ENCODE results near the gene NR6A1.
"Not testable (repeated sequence)": the region's sequence is repeated elsewhere in the genome, so short reads cannot be mapped to it uniquely, and the experiment has no call there.

The NR6A1 gene

GRCh38 chr9:124645274-124645673, 125.8 kb downstream of the NR6A1 start:
- DNase-seq: no peak

DNA sequence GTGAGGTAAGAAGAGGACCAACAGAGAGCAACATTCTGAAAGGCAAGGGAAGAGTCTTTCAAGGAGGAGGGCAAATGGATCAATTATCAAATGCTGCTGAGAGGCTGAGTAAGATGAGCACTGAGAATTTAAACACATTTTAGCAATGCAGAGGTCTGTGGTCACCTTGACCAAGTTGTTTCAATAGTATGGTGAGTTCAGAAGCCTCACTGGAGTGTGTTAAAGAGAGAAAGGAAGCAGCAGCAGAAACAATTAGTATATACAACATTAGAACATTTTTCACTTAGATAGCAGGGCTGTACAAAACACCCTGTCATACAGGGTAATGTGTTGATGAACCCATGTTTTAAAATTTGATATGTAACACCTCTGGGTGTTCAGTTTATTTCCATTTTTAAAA, 131.5 kb downstream of the NR6A1 start:
- DNase-seq: no peak

DNA sequence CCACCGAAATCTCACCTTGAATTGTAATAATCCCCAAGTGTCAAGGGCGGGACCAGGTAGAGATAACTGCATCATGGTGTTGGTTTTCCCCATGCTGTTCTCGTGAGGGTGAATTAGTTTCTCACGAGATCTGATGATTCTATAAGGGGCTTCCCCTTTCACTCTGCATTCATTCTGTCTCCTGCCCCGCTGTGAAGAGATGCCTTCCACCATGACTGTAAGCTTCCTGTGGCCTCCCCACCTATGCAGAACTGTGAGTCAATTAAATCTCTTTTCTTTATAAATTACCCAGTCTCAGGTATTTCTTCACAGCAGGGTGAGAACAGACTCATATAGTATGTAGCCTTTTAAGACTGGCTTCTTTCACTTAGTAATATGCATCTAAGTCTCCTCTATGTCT, 135.8 kb downstream of the NR6A1 start:
- no peak for DNase-seq

- DNase-seq: no peak
These were observed 139.0 kb downstream of the NR6A1 start for GRCh38 chr9:124632077-124632621.

GRCh38 chr9:124631326-124631725, 139.8 kb downstream of the NR6A1 start:
- DNase-seq: no peak

GRCh38 chr9:124629600-124629999, 141.5 kb downstream of the NR6A1 start:
- DNase-seq: no peak

- no peak for DNase-seq
These were observed 142.4 kb downstream of the NR6A1 start for GRCh38 chr9:124628741-124629140.

DNA sequence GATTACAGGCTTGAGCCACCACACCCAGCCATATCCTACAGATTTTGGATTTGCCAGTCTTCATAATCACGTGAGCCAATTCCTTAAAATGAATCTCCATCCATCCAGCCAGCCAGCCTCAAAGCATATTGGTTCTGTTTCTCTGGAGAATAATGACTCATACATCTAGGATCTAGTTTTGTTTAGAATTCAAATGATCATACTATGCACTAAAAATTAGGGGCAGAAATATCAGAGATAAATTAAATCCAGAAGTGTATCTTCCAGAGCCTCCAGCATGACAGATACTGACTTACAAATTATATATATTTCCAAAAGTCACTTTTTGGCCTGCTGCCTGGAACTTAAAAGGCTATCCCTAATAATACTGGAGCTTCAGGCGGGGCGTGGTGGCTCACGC, 144.8 kb downstream of the NR6A1 start:
- no peak for DNase-seq

DNA sequence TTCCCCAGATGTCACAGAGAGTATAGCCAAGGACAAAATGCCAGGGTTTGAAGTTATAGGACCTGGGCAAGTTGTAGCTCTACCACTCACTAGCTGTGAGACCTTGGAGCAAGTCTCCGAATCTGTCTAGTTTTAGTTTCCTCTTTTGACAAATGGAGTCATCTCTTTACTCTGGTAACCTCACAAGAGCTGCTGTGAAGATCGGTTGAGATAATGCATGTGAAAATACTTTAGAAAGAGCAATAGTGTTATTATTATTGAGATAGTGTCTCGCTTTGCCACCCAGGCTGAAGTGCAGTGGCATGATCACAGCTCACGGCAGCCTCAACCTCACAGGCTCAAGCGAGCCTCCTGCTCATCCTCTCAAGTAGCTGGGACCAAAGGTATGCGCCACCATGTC, 146.0 kb downstream of the NR6A1 start:
- DNase-seq: no peak

GRCh38 chr9:124624735-124624992, 146.4 kb downstream of the NR6A1 start:
- no peak for DNase-seq

DNA sequence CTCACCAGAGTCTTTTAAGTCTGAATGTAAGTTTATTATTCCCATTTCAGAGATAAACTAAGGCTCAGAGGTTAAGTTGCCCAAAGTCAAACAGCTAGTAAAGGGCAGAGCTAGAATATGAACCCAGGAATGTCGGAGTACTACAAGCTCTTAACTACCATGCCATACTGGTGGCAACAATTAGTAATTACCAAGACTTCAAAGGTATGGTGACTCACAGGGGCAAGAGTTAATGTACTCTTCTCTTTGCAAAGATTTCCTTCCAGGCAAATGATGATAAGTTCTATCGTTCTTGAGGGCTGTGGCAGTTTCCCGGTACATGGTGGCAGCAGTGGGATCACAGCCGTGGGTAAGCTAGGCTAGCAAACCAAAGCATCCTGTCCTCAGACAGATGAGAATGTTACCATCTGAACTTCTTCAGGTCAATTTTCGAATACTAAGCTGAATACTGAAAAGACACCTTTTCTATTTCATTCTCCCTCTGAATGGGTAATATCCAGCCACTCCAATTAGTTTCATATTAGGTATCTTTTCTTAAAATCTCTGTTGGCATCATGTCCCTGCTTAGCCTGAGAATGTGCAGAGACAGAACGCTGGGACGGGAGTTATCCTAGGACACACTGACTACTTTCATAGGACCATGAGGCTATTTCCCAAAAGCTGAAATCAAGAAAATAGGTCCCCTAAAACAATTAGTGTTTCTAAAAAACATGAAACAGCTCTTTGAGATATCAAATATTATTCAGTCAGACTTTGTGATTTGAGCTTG, 147.0 kb downstream of the NR6A1 start:
- DNase-seq: no peak

GRCh38 chr9:124622882-124623281, 148.2 kb downstream of the NR6A1 start:
- DNase-seq: no peak

DNA sequence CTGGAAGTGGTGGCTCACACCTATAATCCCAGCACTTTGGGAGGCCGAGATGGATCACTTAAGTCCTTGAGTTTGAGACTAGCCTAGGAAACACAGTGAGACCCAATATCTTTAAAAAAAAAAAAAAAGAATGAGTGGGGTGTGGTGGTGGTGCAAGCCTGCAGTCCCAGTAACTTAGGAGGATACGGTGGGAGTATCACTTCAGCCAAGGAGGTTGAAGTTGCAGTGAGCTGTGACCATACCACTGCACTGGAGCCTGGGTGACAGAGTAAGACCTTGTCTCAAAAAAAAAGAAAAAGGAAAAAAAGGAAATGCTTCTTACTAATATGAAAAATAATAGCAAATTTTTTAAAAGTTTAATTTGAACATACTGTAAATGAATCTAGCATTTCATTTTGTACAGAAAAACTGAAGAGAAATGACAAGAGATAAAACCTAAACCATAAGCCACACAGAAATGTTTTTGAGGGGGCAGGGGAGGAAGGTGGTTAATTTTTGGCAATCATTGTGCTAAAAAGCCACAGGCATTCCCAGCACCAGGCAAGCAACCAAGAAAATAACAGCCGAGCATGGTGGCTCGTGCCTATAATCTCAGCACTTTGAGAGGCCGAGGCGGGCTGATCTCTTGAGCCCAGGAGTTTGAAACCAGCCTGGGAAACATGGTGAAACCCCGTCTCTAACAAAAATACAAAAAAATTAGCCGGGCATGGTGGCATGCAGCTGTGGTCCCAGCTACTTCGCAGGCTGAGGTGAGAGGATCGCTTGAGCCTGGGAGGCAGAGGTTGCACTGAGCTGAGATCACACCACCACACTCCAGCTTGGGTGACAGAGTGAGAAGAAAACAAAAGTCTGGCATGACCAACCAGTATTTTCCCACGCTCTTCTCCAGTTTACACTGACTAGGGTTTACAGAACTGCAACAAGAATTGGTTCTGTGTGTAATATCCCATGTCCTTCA, 149.5 kb downstream of the NR6A1 start:
- DNase-seq: no peak

- DNase-seq: no peak
These were observed 152.6 kb downstream of the NR6A1 start for GRCh38 chr9:124618476-124618875.

- peak; percentile 46 for DNase-seq
These were observed 153.5 kb downstream of the NR6A1 start for GRCh38 chr9:124617477-124618141.

- no peak for DNase-seq
These were observed 154.2 kb downstream of the NR6A1 start for GRCh38 chr9:124616961-124617360.

- not testable (repeated sequence) for DNase-seq
These were observed 155.3 kb downstream of the NR6A1 start for GRCh38 chr9:124615840-124616239.

DNA sequence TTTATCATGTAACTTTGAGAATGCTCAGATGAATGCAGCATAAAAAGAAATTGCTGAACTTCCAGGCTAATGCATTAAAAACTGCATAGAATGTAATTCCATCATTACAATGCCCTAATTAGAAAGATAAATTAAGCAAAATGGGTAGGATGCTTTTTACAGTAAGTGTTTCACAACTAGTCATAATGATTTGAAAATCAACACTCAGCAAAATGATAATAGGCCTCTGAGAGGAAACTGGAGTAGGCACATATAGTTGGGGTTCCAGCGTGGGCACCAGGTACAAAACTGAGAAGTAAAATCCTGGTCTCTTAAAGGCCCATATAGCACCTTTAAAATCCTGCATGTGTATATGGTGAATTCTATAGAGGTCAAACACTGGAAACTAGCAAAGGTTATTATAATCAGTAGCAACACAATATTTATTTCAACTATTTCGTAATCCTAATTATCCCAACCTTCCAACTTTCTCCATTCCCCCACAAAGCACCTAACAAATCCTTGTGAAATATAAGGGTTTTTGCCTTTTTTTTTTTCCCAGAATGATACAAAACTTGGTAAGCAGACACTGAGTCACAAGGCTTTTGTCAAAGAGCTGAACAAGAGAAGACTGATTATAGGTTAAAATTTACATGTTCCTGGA, 155.9 kb downstream of the NR6A1 start:
- DNase-seq: no peak

GRCh38 chr9:124613849-124614248, 157.3 kb downstream of the NR6A1 start:
- DNase-seq: no peak

GRCh38 chr9:124611106-124611505, 160.0 kb downstream of the NR6A1 start:
- no peak for DNase-seq

DNA sequence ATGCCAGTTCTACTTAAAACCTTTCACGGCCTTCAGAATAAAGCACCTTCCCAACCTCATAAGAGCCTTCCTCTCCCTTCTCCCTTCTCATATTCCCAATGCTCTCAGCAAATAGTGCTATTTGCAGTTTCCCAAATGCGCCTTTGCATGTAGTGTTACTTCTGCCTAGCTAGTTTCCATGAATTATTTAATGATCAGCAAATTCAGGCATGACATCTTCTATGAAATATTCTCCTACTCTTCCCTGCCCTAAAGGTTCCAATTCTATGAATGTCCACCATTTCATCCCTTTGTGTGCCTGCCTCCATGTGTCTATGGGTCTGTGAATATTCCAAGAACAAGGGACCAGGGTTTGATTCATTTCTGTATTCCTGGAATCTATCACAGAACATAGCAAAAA, 165.1 kb downstream of the NR6A1 start:
- DNase-seq: no peak

DNA sequence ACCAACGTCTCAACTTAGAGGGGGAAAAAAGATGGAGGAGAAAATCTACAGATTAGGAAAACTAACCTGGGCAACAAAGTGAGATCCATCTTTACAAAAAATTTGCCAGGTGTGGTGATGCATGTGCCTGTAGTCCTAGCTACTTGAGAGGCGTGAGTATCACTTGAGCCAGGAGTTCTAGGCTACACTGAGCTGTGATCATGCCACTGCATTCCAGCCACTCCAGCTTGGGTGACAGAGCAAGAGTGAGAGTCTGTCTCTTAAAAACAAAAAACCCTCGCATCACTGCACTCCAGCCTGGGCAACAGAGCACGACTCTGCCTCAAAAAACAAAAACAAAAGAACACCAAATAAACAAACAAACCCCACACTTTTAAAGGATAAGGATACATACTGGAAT, 165.9 kb downstream of the NR6A1 start:
- no peak for DNase-seq

GRCh38 chr9:124602632-124603031, 168.5 kb downstream of the NR6A1 start:
- no peak for DNase-seq

Data from NCI-H2107 (cell line).